Panc1 (cell line): ENCODE measurements around the gene HOXB5. TPM values are rescaled to one million over a fixed set of nuclear protein-coding genes. Genes with fewer than 3 reads are reported as not detected.
A peak's percentile ranks its signal among the peaks of the same experiment; 100 is the strongest.

Experiments
- ATAC-seq: fragments of 200-7000 bp; cut with Tn5 transposase; 2 replicates; pipeline ENCODE4 v1.9.1; 2020; ENCODE audit warnings: mild to moderate bottlenecking, moderate library complexity
- BruUV-seq: library from RNA; stranded (reverse); fragments of 400-500 nt; replicated peaks from 2 replicates; lab custom pipeline; 2021; lab: Mats Ljungman, UMichigan
- CTCF ChIA-PET: fragments of 300-600 bp; sonication (Branson Sonifier 250); formaldehyde crosslinking; loops from one replicate; lab custom pipeline; 2022; ENCODE audit warnings: antibody characterized with exemption; lab: Charles Lee
- POLR2A ChIA-PET: fragments of 300-600 bp; sonication (Branson Sonifier 250); formaldehyde crosslinking; loops from one replicate; lab custom pipeline; 2022; ENCODE audit warnings: antibody characterized with exemption; lab: Charles Lee
- DNase-seq: peaks from one replicate; pipeline ENCODE4 v3.0.0-alpha.2; 2010; ENCODE audit warnings: low read depth, low spot score
- H3K27ac ChIP-seq: 2 replicates; pipeline ENCODE4 v1.5.1; 2011; ENCODE audit warnings: mild to moderate bottlenecking, low read length, inconsistent platforms
- H3K27me3 ChIP-seq: fragments of 200-500 bp; sonication (Bioruptor generic); 2 replicates; pipeline ENCODE4 v1.6.0; 2014; ENCODE audit warnings: low read length, inconsistent platforms; ENCODE audit not compliant: control insufficient read depth, insufficient read depth
- H3K36me3 ChIP-seq: fragments of 200-500 bp; sonication (Bioruptor generic); 2 replicates; pipeline ENCODE4 v1.5.1; 2014; ENCODE audit warnings: inconsistent platforms, mild to moderate bottlenecking, low read length, moderate library complexity; ENCODE audit not compliant: control insufficient read depth, insufficient read depth
- H3K4me1 ChIP-seq: 2 replicates; pipeline ENCODE4 v1.5.1; 2011; ENCODE audit warnings: inconsistent platforms, mild to moderate bottlenecking, low read length, moderate library complexity; ENCODE audit not compliant: control insufficient read depth, insufficient read depth
- H3K4me3 ChIP-seq, 2 experiments: 2 replicates each; pipeline ENCODE4 v1.5.1; 2011 to 2012; ENCODE audit warnings: low read depth in 2 of 2, low read length in 2 of 2, mild to moderate bottlenecking in 2 of 2, inconsistent platforms in 1 of 2, moderate library complexity in 1 of 2
- H3K9me3 ChIP-seq: fragments of 200-500 bp; sonication (Bioruptor generic); 2 replicates; pipeline ENCODE4 v1.5.1; 2014; ENCODE audit warnings: low read depth, mild to moderate bottlenecking, inconsistent platforms, low read length, moderate library complexity; ENCODE audit not compliant: control insufficient read depth, insufficient read depth
- CTCF ChIP-seq: fragments of 450-650 bp; IDR thresholded peaks from 2 replicates; pipeline ENCODE4 v1.5.1; 2017; ENCODE audit warnings: mild to moderate bottlenecking
- POLR2AphosphoS5 ChIP-seq: IDR thresholded peaks from 2 replicates; pipeline ENCODE4 v1.6.1; 2012; ENCODE audit warnings: mild to moderate bottlenecking, low read depth, low read length, moderate library complexity
- REST ChIP-seq, 2 experiments: IDR thresholded peaks; 2 replicates each; pipeline ENCODE4 v1.6.1; 2011 to 2012; ENCODE audit warnings: low read depth in 2 of 2, control low read depth in 1 of 2, low read length in 1 of 2, mild to moderate bottlenecking in 1 of 2, moderate library complexity in 1 of 2; ENCODE audit not compliant: insufficient read depth in 1 of 2
- SIN3A ChIP-seq: IDR thresholded peaks from 2 replicates; pipeline ENCODE4 v1.6.1; 2012; ENCODE audit warnings: low read depth, mild to moderate bottlenecking, low read length, moderate library complexity, borderline replicate concordance; ENCODE audit not compliant: insufficient read depth
- TCF7L2 ChIP-seq: IDR thresholded peaks from 2 replicates; pipeline ENCODE4 v1.6.1; 2011; ENCODE audit warnings: mild to moderate bottlenecking, low read depth, low read length, inconsistent platforms
- in situ Hi-C: cut with HindIII; loops from 2 replicates; pipeline ENCODE4 v1.10.0; 2016; ENCODE audit warnings: low sequenced_read_pairs, low pct_unique_long_range_greater_than_20kb
- intact Hi-C: fragments of 100-400 bp; cut with micrococcal nuclease; formaldehyde crosslinking; loops from one replicate; pipeline ENCODE4 v1.10.0; 2022; ENCODE audit not compliant: unreplicated experiment
- total RNA-seq: library from RNA; stranded (reverse); gene quantifications from one replicate; pipeline ENCODE4 v1.2.1, GENCODE V29; 2021; ENCODE audit not compliant: unreplicated experiment

The HOXB5 gene
- total RNA-seq, 1 experiment from 2014 or later = 67.2 TPM

GRCh38 chr17:48551596-48552465, 41.7 kb downstream of the HOXB5 start:
- H3K4me1 ChIP-seq = peaks cover 79% of the 10 kb centered on the region
- no peaks in the 10 kb centered on the region for H3K27me3 ChIP-seq
- ATAC-seq = no peak
- TF ChIP-seq CTCF (no peak), SIN3A (0 out of 2 replicates have a peak, but pooled peaks have one; percentile 26), TCF7L2 (no peak), REST (IDR thresholded peaks at IDR 0.05; ENCODE audit: insufficient read depth in 1 of 2, low read depth in 2 of 2, low read length in 1 of 2) (0 out of 4 replicates have a peak, but pooled peaks of 1 of the 2 experiments have one; percentile 41), POLR2AphosphoS5 (peak; percentile 31)
- H3K36me3 ChIP-seq = peaks cover 26% of the 10 kb centered on the region
- intact Hi-C loops = no loop called here
- no peaks in the 10 kb centered on the region for H3K9me3 ChIP-seq
- H3K4me3 ChIP-seq = no peak overlapping the region
- in situ Hi-C loops = no loop called here
- CTCF ChIA-PET = interaction anchor here (0.7 to 0.9 kb wide), 3 partner anchors 11 to 51 kb away, joined by 3 to 4 read pairs (median 3); no protein-coding TSS in a partner anchor
- POLR2A ChIA-PET = no interaction called here
- H3K27ac ChIP-seq = peak overlapping the region; percentile 91
- DNase-seq = no peak
- no TSS peak for BruUV-seq

- ChIA-PET CTCF (no interaction called here), POLR2A (no interaction called here)
- no TSS peak for BruUV-seq
- H3K4me1 ChIP-seq = peaks cover 79% of the 10 kb centered on the region
- in situ Hi-C loops = no loop called here
- H3K36me3 ChIP-seq = peaks cover 26% of the 10 kb centered on the region
- H3K9me3 ChIP-seq = no peaks in the 10 kb centered on the region
- H3K27me3 ChIP-seq = no peaks in the 10 kb centered on the region
- no peak for ATAC-seq
- TF ChIP-seq REST (IDR thresholded peaks at IDR 0.05; ENCODE audit: insufficient read depth in 1 of 2, low read depth in 2 of 2, low read length in 1 of 2) (no peak), SIN3A (no peak), CTCF (no peak), TCF7L2 (no peak), POLR2AphosphoS5 (no peak)
- H3K27ac ChIP-seq = peak overlapping the region; percentile 91
- no peak overlapping the region for H3K4me3 ChIP-seq
- DNase-seq = no peak
- intact Hi-C loops = no loop called here
Observed at GRCh38 chr17:48551214-48551555, 42.4 kb downstream of the HOXB5 start.
